Measurements from ENCODE around the gene EOLA2. TPM values are rescaled to one million over a fixed set of nuclear protein-coding genes. Genes with fewer than 3 reads are reported as not detected.

EOLA2 gene
- total RNA-seq (2021; fragmentation: NEBNext Ultra II Directional; extraction: Animal tissue kit (Norgen Biotek cat#: 25700)) (22.5 and 25.5 TPM in 2 replicates), polyA plus RNA-seq (2011; rRNA removed) (19.0 and 25.5 TPM in 2 replicates), polyA minus RNA-seq (2011; rRNA and poly(A)+ RNA removed) (17.6 and 26.2 TPM in 2 replicates)
- 31.0 TPM for polyA plus RNA-seq (2011; cell fraction: cytosol; rRNA removed)
- 49.7 TPM for polyA plus RNA-seq (2011; cell fraction: nucleus; rRNA removed)
- 23.7 to 32.2 TPM (median 28.6 TPM) in 4 replicates for polyA plus RNA-seq (2012, experiment 1 of 2)
- 24.4 TPM for polyA plus RNA-seq (2012, experiment 2 of 2)
- polyA plus RNA-seq (2013, experiment 1 of 2), result 18.0 TPM
- 17.6 TPM for polyA plus RNA-seq (2013, experiment 2 of 2)
- 12.8 TPM for polyA minus RNA-seq (2011; cell fraction: cytosol; rRNA and poly(A)+ RNA removed)
- polyA minus RNA-seq (2011; cell fraction: nucleus; rRNA and poly(A)+ RNA removed), result 21.7 TPM
- long read RNA-seq, experiment 1, transcript CXorf40B-203 (5 exons, 1,653 nt), result major isoform, 8 of 30 reads
- long read RNA-seq, experiment 1, partial matches to known transcripts, result 11 of 30 reads
- long read RNA-seq, experiment 1, other reads (novel, unspliced or antisense), result 8 of 30 reads
- long read RNA-seq, experiment 2, transcript CXorf40B-203 (5 exons, 1,653 nt), result major isoform, 14 of 28 reads
- long read RNA-seq, experiment 2, partial matches to known transcripts, result 3 of 28 reads
- long read RNA-seq, experiment 2, other reads (novel, unspliced or antisense), result 6 of 28 reads

DNA sequence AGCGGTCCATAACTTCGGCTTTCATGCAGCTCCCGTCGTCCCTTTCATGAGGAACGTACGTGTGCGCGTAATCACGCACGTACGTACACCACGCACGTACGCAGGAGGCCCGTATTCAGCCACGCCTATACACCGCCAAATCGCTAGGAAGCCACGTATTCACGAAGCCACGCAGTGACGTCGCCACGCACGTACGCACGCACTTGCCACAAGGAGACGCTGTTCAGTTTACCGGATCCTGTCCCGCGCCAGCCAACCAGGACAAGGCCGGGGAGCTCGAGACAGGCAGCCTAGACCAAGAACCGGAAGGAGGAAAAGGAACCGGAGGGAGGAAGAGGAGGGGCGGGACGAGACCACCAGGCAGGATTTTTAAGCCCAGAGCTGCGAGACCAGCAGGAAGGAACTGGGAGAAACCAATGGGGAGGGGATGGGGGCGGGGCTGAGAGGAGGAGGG, at the start of gene EOLA2:
Gene EOLA2 (minus strand): TSS at position 65 of the 454 bp plus-strand sequence. CDS start 4,617 bp downstream, outside the sequence.
- peak; percentile 78 to 94 for DNase-seq (ENCODE audit: low read depth in 1 of 2, low spot score in 2 of 2)
- H2BK15ac ChIP-seq (ENCODE audit: low read length), result no peak within 1 kb of the TSS
- H4K20me1 ChIP-seq (replicated peaks in 1 of 2; ENCODE audit: control insufficient read depth in 1 of 2, insufficient read depth in 2 of 2, low read length in 2 of 2), result peaks cover 0 to 2% of the 10 kb centered on the region in 2 experiments
- no peaks in the 10 kb centered on the region; a peak in 1 of 8 replicates for H3K36me3 ChIP-seq (ENCODE audit: control insufficient read depth in 2 of 4, insufficient read depth in 4 of 4, low read length in 3 of 4)
- peak within 1 kb of the TSS; percentile 54 to 81 (median 58) for H3K4me3 ChIP-seq (ENCODE audit: extremely low read depth in 1 of 4, insufficient read depth in 2 of 4, low read depth in 3 of 4, low read length in 4 of 4)
- peak; percentile 99 for FAIRE-seq
- peak within 1 kb of the TSS; percentile 40 to 80 (median 68) for H3K9ac ChIP-seq (replicated peaks in 1 of 4; ENCODE audit: extremely low read depth in 1 of 4, low read depth in 3 of 4, low read length in 3 of 4)
- CTCF ChIA-PET (ENCODE audit: partially characterized antibody), result interaction anchor here (0.6 to 1.7 kb wide), 8 partner anchors 11 to 632 kb away, joined by 3 to 5 read pairs (median 4); partner anchors contain the start of gene MAMLD1
- H4K5ac ChIP-seq (ENCODE audit: insufficient read length, low read depth, low read length), result peak within 1 kb of the TSS; percentile 86
- H2BK120ac ChIP-seq (replicated peaks; ENCODE audit: low read depth, low read length), result no peak within 1 kb of the TSS
- no peaks in the 10 kb centered on the region for H3K27me3 ChIP-seq (replicated peaks in 1 of 4; ENCODE audit: control insufficient read depth in 3 of 4, extremely low read depth in 1 of 4, insufficient read depth in 3 of 4, low read length in 3 of 4)
- H2BK5ac ChIP-seq (ENCODE audit: low read depth, low read length), result no peak within 1 kb of the TSS
- WGBS, 2 experiments (ENCODE audit: extremely low coverage in 1 of 2, insufficient coverage in 1 of 2, insufficient read length in 1 of 2, insufficient replicate concordance in 2 of 2, low coverage in 1 of 2, low lambda C conversion rate in 2 of 2, missing lambda C conversion rate in 1 of 2), result 0% methylated on average over 14 of the region's 39 CpGs; no CpG with 5 or more reads in 1 of the 2 experiments
- POLR2A ChIA-PET (ENCODE audit: partially characterized antibody), result interaction anchor here (0.6 kb wide), 1 partner anchor 389 kb away, joined by 3 read pairs; no protein-coding TSS in a partner anchor
- no peaks in the 10 kb centered on the region; the same call in 1 of the 2 replicates for H3K23me2 ChIP-seq (ENCODE audit: low read depth, low read length)
- no peak within 1 kb of the TSS for H3K4ac ChIP-seq (replicated peaks; ENCODE audit: insufficient read length, low read depth, low read length)
- no peak within 1 kb of the TSS; the same call in none of the 2 replicates for H3K18ac ChIP-seq (ENCODE audit: extremely low read depth, low read length)
- H3K23ac ChIP-seq (ENCODE audit: insufficient read length), result no peak within 1 kb of the TSS
- peaks cover 0 to 6% of the 10 kb centered on the region in 2 experiments; a peak in 2 of 4 replicates for H3K79me2 ChIP-seq (ENCODE audit: control insufficient read depth in 1 of 2, insufficient read depth in 2 of 2, low read length in 2 of 2)
- H4K91ac ChIP-seq (replicated peaks; ENCODE audit: insufficient read length, low read length), result no peak within 1 kb of the TSS
- peaks cover 0 to 5% (median 2%) of the 10 kb centered on the region in 4 experiments; a peak in 4 of 7 replicates for H3K4me1 ChIP-seq (replicated peaks in 1 of 4; ENCODE audit: control insufficient read depth in 3 of 4, insufficient read depth in 4 of 4, low read length in 3 of 4)
- no peak within 1 kb of the TSS for H2AFZ ChIP-seq (ENCODE audit: low read length)
- no peak within 1 kb of the TSS for H2BK20ac ChIP-seq (ENCODE audit: low read length)
- no peak within 1 kb of the TSS for H3K56ac ChIP-seq (replicated peaks; ENCODE audit: insufficient read length, low read depth, low read length)
- H3K9me3 ChIP-seq (ENCODE audit: insufficient read depth in 2 of 2, low read depth in 1 of 2, low read length in 1 of 2), result no peaks in the 10 kb centered on the region
- H3K14ac ChIP-seq (ENCODE audit: insufficient read length), result no peak within 1 kb of the TSS
- H2AK5ac ChIP-seq (ENCODE audit: low read depth, low read length), result no peak within 1 kb of the TSS
- H2BK12ac ChIP-seq (ENCODE audit: low read depth, low read length), result no peak within 1 kb of the TSS
- H3K4me2 ChIP-seq (ENCODE audit: insufficient read depth in 1 of 2, low read depth in 2 of 2, low read length in 2 of 2), result peak within 1 kb of the TSS; percentile 77 to 82
- H3K79me1 ChIP-seq (ENCODE audit: low read depth, low read length), result no peaks in the 10 kb centered on the region
- H3K27ac ChIP-seq (ENCODE audit: low read depth, low read length), result peak within 1 kb of the TSS; percentile 63; the same call in 1 of the 2 replicates
- H4K8ac ChIP-seq (ENCODE audit: extremely low read depth, insufficient read depth, low read length), result peak within 1 kb of the TSS; percentile 85
- TF ChIP-seq, protein P1, sequence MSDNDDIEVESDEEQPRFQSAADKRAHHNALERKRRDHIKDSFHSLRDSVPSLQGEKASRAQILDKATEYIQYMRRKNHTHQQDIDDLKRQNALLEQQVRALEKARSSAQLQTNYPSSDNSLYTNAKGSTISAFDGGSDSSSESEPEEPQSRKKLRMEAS (IDR thresholded peaks at IDR 0.05), result peak; percentile 37; the same call in 1 of the 2 replicates
- TF ChIP-seq POU5F1 (IDR thresholded peaks at IDR 0.05; ENCODE audit: low read depth, low read length) (no peak), POLR2AphosphoS5 (IDR thresholded peaks at IDR 0.05; ENCODE audit: low read depth, low read length) (no peak; the same call in 1 of the 2 replicates), KDM4A (IDR thresholded peaks at IDR 0.05; ENCODE audit: low read depth, low read length, severe bottlenecking) (no peak), ZNF274 (IDR thresholded peaks at IDR 0.05; ENCODE audit: borderline replicate concordance, extremely low read depth, low read length) (no peak), BCL11A (IDR thresholded peaks at IDR 0.05; ENCODE audit: low read depth in 2 of 2, low read length in 2 of 2) (no peak), CREB1 (IDR thresholded peaks at IDR 0.05) (peak; percentile 95), CEBPB (IDR thresholded peaks at IDR 0.05; ENCODE audit: low read depth, low read length) (no peak), ASH2L (IDR thresholded peaks at IDR 0.05; ENCODE audit: low read length) (no peak), BACH1 (IDR thresholded peaks at IDR 0.05; ENCODE audit: low read length) (peak; percentile 34; the same call in 1 of the 2 replicates), CBX5 (IDR thresholded peaks at IDR 0.05; ENCODE audit: low read depth, low read length) (no peak)
